Testis (tissue), 2 donors: ENCODE measurements around the gene LPP.

Experiments used
- CTCF ChIP-seq, 3 experiments: fragments of 450-650 bp in 2 of 3; fragments of 200-600 bp in 1 of 3; sonication (generic) in 1 of 3; IDR thresholded peaks; one replicate each; pipeline ENCODE4 v1.5.1; 2016 to 2019; ENCODE audit warnings: antibody characterized with exemption in 3 of 3, mild to moderate bottlenecking in 2 of 3, moderate library complexity in 1 of 3
- POLR2A ChIP-seq: fragments of 450-650 bp; IDR thresholded peaks from one replicate; pipeline ENCODE4 v1.6.1; 2017; ENCODE audit warnings: antibody characterized with exemption, mild to moderate bottlenecking, moderate library complexity

- TF ChIP-seq CTCF (IDR thresholded peaks at IDR 0.05) (no peak), POLR2A (no peak)
Observed at GRCh38 chr3:188124184-188124583, 29.8 kb upstream of the LPP start.
